ENCODE results near the gene PSMB11.

The PSMB11 gene

DNA sequence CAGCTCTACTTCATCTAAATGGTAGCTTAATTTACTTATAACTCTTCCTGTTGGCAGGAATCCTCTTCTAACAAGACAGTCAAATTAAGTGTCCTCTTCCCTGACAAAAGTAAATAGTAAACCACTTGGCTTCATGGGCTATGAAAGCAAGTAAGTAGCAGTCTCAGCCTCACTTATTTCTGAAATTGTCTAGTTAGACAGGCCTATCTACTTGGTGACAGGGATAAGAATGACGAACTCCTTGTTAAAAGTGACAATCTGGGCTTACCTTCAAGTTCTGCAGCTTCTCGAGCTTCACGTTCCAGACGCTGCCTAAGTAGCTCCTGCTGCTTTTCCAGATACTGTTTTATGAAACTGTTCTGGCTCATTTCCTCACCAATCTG lies 48.2 kb downstream of the PSMB11 start:
- no peak for DNase-seq (ENCODE audit: insufficient read length, low spot score)
- FAIRE-seq = no peak
- TF ChIP-seq, protein P1, sequence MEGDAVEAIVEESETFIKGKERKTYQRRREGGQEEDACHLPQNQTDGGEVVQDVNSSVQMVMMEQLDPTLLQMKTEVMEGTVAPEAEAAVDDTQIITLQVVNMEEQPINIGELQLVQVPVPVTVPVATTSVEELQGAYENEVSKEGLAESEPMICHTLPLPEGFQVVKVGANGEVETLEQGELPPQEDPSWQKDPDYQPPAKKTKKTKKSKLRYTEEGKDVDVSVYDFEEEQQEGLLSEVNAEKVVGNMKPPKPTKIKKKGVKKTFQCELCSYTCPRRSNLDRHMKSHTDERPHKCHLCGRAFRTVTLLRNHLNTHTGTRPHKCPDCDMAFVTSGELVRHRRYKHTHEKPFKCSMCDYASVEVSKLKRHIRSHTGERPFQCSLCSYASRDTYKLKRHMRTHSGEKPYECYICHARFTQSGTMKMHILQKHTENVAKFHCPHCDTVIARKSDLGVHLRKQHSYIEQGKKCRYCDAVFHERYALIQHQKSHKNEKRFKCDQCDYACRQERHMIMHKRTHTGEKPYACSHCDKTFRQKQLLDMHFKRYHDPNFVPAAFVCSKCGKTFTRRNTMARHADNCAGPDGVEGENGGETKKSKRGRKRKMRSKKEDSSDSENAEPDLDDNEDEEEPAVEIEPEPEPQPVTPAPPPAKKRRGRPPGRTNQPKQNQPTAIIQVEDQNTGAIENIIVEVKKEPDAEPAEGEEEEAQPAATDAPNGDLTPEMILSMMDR (IDR thresholded peaks at IDR 0.05; ENCODE audit: insufficient read depth, missing control alignments) = no peak

DNA sequence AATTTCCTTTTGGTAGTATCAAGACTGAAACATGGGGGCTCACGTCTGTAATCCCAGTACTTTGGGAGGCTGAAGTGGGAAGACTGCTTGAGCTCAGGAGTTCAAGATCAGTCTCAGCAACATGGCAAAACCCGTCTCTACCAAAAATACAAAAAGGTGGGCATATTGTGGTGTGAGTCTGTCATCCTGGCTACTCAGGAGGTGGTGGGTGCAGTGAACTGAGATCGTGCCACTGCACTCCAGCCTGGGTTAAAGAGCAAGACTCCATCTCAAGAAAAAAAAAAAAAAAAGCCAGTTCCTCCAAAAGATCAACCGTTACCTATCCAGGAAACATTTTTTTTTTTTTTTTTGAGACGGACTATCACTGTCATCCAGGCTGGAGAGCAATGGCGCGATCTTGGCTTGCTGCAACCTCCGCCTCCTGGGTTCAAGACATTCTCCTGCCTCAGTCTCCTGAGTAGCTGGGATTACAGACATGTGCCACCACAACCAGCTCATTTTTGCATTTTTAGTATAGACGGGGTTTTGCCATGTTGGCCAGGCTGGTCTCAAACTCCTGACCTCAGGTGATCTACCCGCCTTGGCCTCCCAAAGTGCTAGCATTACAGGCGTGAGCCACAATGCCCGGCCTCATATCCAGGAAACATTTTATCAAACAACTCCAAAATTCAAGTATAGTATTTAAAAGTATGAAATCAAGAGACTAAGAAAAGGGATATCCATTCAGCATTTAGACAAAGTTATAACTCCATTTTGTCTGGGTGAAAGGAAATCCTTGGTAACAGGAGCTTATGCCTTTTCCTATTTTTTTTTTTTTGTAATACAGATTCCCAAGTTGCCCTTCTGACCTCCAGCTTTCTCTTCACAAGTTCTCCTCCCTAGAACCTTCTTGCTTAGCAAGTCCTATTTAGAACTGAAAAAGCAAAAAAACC lies 49.5 kb downstream of the PSMB11 start:
- DNase-seq (ENCODE audit: insufficient read length, low spot score) (no peak), FAIRE-seq (no peak)
- TF ChIP-seq, protein P1 (IDR thresholded peaks at IDR 0.05; ENCODE audit: insufficient read depth, missing control alignments) = no peak

DNA sequence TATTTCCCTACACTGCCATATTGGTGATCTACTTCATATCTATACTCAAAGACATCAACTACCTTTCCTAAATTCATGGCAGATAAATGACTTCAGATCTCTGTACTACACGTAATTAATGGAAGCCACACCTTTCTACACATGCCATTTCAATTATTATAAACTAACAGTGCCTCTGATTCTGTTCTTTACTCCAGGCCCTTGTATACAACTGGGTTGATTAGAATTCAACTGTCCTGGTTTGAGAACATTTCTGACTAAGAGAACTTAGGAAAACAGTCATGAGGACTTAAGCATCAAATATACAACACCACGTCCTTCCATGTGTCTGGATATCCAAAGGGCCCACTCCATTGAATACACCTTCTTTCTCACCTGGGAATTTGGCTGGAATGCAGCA lies 51.1 kb downstream of the PSMB11 start:
- FAIRE-seq = no peak
- DNase-seq (ENCODE audit: insufficient read length, low spot score) = no peak
- TF ChIP-seq, protein P1 (IDR thresholded peaks at IDR 0.05; ENCODE audit: insufficient read depth, missing control alignments) = no peak

DNA sequence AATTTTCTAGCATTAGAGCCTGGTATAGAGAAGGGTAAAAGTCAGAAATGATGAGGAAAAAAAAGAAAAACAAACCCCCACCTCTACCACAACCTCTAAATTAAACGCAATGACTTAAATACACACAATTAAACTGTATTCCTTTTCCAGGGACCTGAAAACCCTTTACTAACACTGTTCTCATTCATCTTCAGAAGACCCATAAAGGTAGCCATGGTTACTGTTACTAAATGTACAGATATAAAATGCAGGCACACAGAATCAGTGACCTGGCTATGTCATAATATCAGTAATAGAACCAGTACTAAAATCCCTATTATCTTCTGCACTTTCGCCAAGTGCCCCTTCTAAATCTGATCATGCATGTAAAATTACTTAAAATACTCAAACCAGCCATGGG lies 51.5 kb downstream of the PSMB11 start:
- FAIRE-seq (no peak), DNase-seq (ENCODE audit: insufficient read length, low spot score) (no peak)
- TF ChIP-seq, protein P1 (IDR thresholded peaks at IDR 0.05; ENCODE audit: insufficient read depth, missing control alignments) = no peak

All from D721Med (cell line).